Astrocyte (in vitro differentiated cells and primary cell): Measurements from ENCODE around the gene WDR37. TPM values are rescaled to one million over a fixed set of nuclear protein-coding genes. Genes with fewer than 3 reads are reported as not detected.

ENCODE experiments used
- DNase-seq: peaks from one replicate; pipeline ENCODE4 v3.0.0-alpha.2; 2010; ENCODE audit warnings: low read depth
- FAIRE-seq: peaks from 2 replicates; lab custom pipeline; 2011; peaks lifted over from hg19 to GRCh38; lab: Jason Lieb, UNC
- H2AFZ ChIP-seq: 2 replicates; pipeline ENCODE4 v1.6.0; 2012; ENCODE audit warnings: low read depth, low read length, inconsistent platforms
- H3K27ac ChIP-seq: 2 replicates; pipeline ENCODE4 v1.5.1; 2011; ENCODE audit warnings: low read depth, low read length, inconsistent platforms
- H3K27me3 ChIP-seq: 2 replicates; pipeline ENCODE4 v1.6.0; 2011; ENCODE audit warnings: low read length, inconsistent platforms; ENCODE audit not compliant: insufficient read depth
- H3K36me3 ChIP-seq: 2 replicates; pipeline ENCODE4 v1.5.1; 2011; ENCODE audit warnings: low read length, inconsistent platforms; ENCODE audit not compliant: insufficient read depth
- H3K4me1 ChIP-seq: 2 replicates; pipeline ENCODE4 v1.5.1; 2011; ENCODE audit warnings: low read length, inconsistent platforms; ENCODE audit not compliant: insufficient read depth
- H3K4me2 ChIP-seq: 2 replicates; pipeline ENCODE4 v1.6.0; 2012; ENCODE audit warnings: low read length, inconsistent platforms
- H3K4me3 ChIP-seq: 2 replicates; pipeline ENCODE4 v1.5.1; 2011; ENCODE audit warnings: low read depth, mild to moderate bottlenecking, low read length, inconsistent platforms; ENCODE audit not compliant: insufficient read depth
- H3K79me2 ChIP-seq: 2 replicates; pipeline ENCODE4 v1.6.0; 2012; ENCODE audit warnings: mild to moderate bottlenecking, low read length, inconsistent platforms; ENCODE audit not compliant: insufficient read depth
- H3K9ac ChIP-seq: 2 replicates; pipeline ENCODE4 v1.6.0; 2012; ENCODE audit warnings: mild to moderate bottlenecking, low read length, inconsistent platforms
- H3K9me3 ChIP-seq: 2 replicates; pipeline ENCODE4 v1.5.1; 2012; ENCODE audit warnings: low read depth, mild to moderate bottlenecking, low read length, inconsistent platforms; ENCODE audit not compliant: insufficient read depth
- H4K20me1 ChIP-seq: 2 replicates; pipeline ENCODE4 v1.6.0; 2012; ENCODE audit warnings: low read length, inconsistent platforms; ENCODE audit not compliant: insufficient read depth
- H3K27ac Mint-ChIP-seq: one replicate; pipeline ENCODE4 v1.8.0; 2021; ENCODE audit warnings: mild to moderate bottlenecking, mixed read lengths; ENCODE audit not compliant: unreplicated experiment
- H3K27me3 Mint-ChIP-seq: one replicate; pipeline ENCODE4 v1.8.0; 2021; ENCODE audit warnings: low read depth, mixed read lengths; ENCODE audit not compliant: unreplicated experiment
- H3K36me3 Mint-ChIP-seq: one replicate; pipeline ENCODE4 v1.8.0; 2021; ENCODE audit warnings: low read depth, mixed read lengths; ENCODE audit not compliant: unreplicated experiment
- H3K4me1 Mint-ChIP-seq: one replicate; pipeline ENCODE4 v1.8.0; 2021; ENCODE audit warnings: low read depth, mixed read lengths; ENCODE audit not compliant: unreplicated experiment
- H3K4me3 Mint-ChIP-seq: one replicate; pipeline ENCODE4 v1.8.0; 2021; ENCODE audit warnings: mild to moderate bottlenecking, moderate library complexity, mixed read lengths; ENCODE audit not compliant: unreplicated experiment
- H3K9me3 Mint-ChIP-seq: one replicate; pipeline ENCODE4 v1.8.0; 2021; ENCODE audit warnings: mild to moderate bottlenecking, mixed read lengths; ENCODE audit not compliant: unreplicated experiment
- CTCF ChIP-seq: IDR thresholded peaks from 2 replicates; pipeline ENCODE4 v1.5.1; 2011; ENCODE audit warnings: low read depth, mild to moderate bottlenecking, inconsistent platforms, low read length, moderate library complexity; ENCODE audit not compliant: insufficient read depth
- EZH2 ChIP-seq: IDR thresholded peaks from 2 replicates; pipeline ENCODE4 v1.6.1; 2012; ENCODE audit warnings: mild to moderate bottlenecking, low read length, inconsistent platforms; ENCODE audit not compliant: insufficient read depth
- total RNA-seq: library from RNA; stranded (reverse); gene quantifications from 2 replicates; pipeline ENCODE4 v1.2.1, GENCODE V29; 2021

The WDR37 gene
- total RNA-seq, 1 donor from 2014 or later, result 22.8 TPM

GRCh38 chr10:1107004-1107403 lies 50.8 kb downstream of the WDR37 start:
- DNase-seq (no peak), FAIRE-seq (no peak)
- H3K9me3 ChIP-seq, result no peaks in the 10 kb centered on the region
- Mint-ChIP-seq H3K4me1 (peaks cover 25% of the 10 kb centered on the region), H3K4me3 (no peak overlapping the region), H3K27me3 (no peaks in the 10 kb centered on the region), H3K9me3 (no peaks in the 10 kb centered on the region), H3K27ac (no peak overlapping the region), H3K36me3 (peaks cover 41% of the 10 kb centered on the region)
- no peak overlapping the region for H3K27ac ChIP-seq
- peaks cover 17% of the 10 kb centered on the region for H4K20me1 ChIP-seq
- TF ChIP-seq EZH2 (no peak), CTCF (no peak)
- H3K4me3 ChIP-seq, result no peak overlapping the region
- peaks cover 19% of the 10 kb centered on the region for H3K4me1 ChIP-seq
- H3K4me2 ChIP-seq, result no peak overlapping the region
- H3K79me2 ChIP-seq, result peaks cover 27% of the 10 kb centered on the region
- no peak overlapping the region for H3K9ac ChIP-seq
- H2AFZ ChIP-seq, result no peak overlapping the region
- no peaks in the 10 kb centered on the region for H3K27me3 ChIP-seq
- peaks cover 24% of the 10 kb centered on the region for H3K36me3 ChIP-seq

- H4K20me1 ChIP-seq, result peaks cover 11% of the 10 kb centered on the region
Observed at GRCh38 chr10:1107679-1108078, 51.5 kb downstream of the WDR37 start.

More at GRCh38 chr10:1107679-1108078, 51.5 kb downstream of the WDR37 start:
- Mint-ChIP-seq H3K27me3 (no peaks in the 10 kb centered on the region), H3K36me3 (peaks cover 40% of the 10 kb centered on the region), H3K4me3 (no peak overlapping the region), H3K27ac (no peak overlapping the region), H3K4me1 (peaks cover 25% of the 10 kb centered on the region), H3K9me3 (no peaks in the 10 kb centered on the region)
- Histone ChIP-seq H3K27me3 (no peaks in the 10 kb centered on the region), H3K9me3 (no peaks in the 10 kb centered on the region), H3K27ac (no peak overlapping the region), H3K9ac (no peak overlapping the region), H3K4me1 (peaks cover 13% of the 10 kb centered on the region), H3K4me2 (no peak overlapping the region), H3K4me3 (no peak overlapping the region), H3K79me2 (peaks cover 22% of the 10 kb centered on the region), H3K36me3 (peaks cover 24% of the 10 kb centered on the region), H2AFZ (no peak overlapping the region)
- no peak for FAIRE-seq
- DNase-seq, result no peak
- no peak for TF ChIP-seq EZH2
- no peak for TF ChIP-seq CTCF
